ENCODE data around the gene N4BP2L2. TPM values are rescaled to one million over a fixed set of nuclear protein-coding genes. Genes with fewer than 3 reads are reported as not detected.

N4BP2L2 gene
- total RNA-seq, 5 donors from 2014 or later (not counting 1 experiment from before 2014, with no cell fraction given): 200 to 241 (median 216) TPM

DNA sequence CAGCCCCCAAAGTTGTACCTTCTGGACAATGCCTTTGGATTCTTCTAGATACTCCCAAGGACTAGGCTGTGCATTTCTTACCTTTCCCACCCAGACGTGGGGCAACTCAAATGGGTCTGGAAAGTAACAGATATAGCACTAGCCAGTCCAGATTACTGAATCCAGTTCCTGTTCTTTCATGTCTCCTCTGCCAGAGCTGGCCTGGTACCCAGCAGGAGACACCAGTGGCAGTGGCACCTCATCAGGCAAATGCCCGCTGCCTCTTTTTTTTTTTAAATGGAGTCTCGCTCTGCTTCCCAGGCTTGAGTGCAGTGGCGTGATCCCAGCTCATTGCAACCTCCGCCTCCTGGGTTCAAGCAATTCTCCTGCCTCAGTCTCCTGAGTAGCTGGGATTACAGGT is 43.2 kb downstream of the N4BP2L2 start:
- POLR2A ChIA-PET: interaction anchor here in 1 of 2 donors (1.0 kb wide), 1 partner anchor 45 kb away, joined by 3 read pairs; no protein-coding TSS in a partner anchor
- H3K4me1 Mint-ChIP-seq: peaks cover 12 to 26% (median 24%) of the 10 kb centered on the region in 3 donors
- ATAC-seq (replicated peaks in 1 of 4): no peak

DNA sequence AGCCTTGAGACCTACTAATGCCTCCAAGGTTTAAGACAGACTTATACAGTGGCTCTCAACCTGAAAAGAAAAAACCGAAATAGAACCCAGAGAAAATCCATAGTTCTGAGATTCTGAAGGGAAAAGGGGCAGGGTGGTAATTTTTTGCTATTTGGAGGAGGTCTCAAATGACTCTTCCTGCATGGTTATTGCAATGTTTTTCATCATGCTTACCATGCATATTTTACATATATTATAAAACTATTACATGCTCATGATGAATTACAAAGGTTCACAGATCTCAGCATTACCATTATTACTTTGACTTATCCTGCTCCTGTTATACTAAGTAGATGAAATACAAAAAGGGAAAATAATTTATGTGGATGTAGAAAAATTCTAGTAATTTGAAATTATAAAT is 47.6 kb downstream of the N4BP2L2 start:
- CTCF ChIA-PET: interaction anchor here in 1 of 2 donors (0.7 kb wide), 1 partner anchor 1236 kb away, joined by 5 read pairs; no protein-coding TSS in a partner anchor

More for the DNA sequence above, 43.2 kb downstream of the N4BP2L2 start:
- Mint-ChIP-seq H3K4me3 (no peak overlapping the region), H3K27me3 (no peaks in the 10 kb centered on the region), H3K27ac (no peak overlapping the region), H3K36me3 (no peaks in the 10 kb centered on the region), H3K9me3 (peaks cover 0 to 4% (median 0%) of the 10 kb centered on the region in 3 donors)
- no peak overlapping the region for H3K4me3 ChIP-seq (ENCODE audit: control insufficient read depth in 1 of 2, extremely low read depth in 1 of 2, low read length in 1 of 2)
- CTCF ChIA-PET: no interaction called here
- no peaks in the 10 kb centered on the region for H3K9me3 ChIP-seq
- DNase-seq: no peak
- H3K36me3 ChIP-seq (ENCODE audit: control insufficient read depth in 2 of 2, extremely low read depth in 1 of 2, insufficient read depth in 1 of 2, low read length in 1 of 2): no peaks in the 10 kb centered on the region
- H3K4me1 ChIP-seq (ENCODE audit: control insufficient read depth in 1 of 2, extremely low read depth in 1 of 2, insufficient read depth in 2 of 2, low read length in 2 of 2): no peaks in the 10 kb centered on the region
- H3K27me3 ChIP-seq (replicated peaks in 1 of 2; ENCODE audit: control insufficient read depth in 2 of 2, extremely low read depth in 1 of 2, insufficient read depth in 2 of 2, low read length in 1 of 2): no peaks in the 10 kb centered on the region
- no peak overlapping the region for H3K27ac ChIP-seq (ENCODE audit: low read length)
- WGBS (ENCODE audit: insufficient coverage): 87% methylated on average over 3 of the region's 5 CpGs

DNA sequence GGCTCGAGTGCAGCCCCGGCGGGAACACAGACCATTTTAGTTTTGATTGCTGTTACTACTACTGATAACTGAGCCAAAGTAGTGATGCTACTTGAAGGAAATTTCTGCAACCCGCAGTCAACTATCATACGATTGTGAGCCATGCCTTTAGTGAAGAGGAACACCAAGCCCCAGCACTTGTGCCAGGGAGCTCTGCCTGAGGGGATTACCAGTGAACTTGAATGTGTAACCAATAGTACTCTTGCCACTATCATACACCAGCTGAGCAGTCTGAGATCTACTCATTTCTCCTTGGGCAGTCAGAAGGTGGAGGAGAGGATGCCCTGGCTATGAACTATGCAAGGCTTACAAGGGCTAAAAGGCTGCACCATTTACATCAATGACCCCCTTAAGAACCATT is 61.7 kb downstream of the N4BP2L2 start:
- H3K36me3 ChIP-seq (ENCODE audit: control insufficient read depth in 2 of 2, extremely low read depth in 1 of 2, insufficient read depth in 1 of 2, low read length in 1 of 2): no peaks in the 10 kb centered on the region
- 90% methylated on average over 4 of the region's 5 CpGs for whole genome bisulfite sequencing (ENCODE audit: insufficient coverage)
- POLR2A ChIA-PET: no interaction called here

More for the DNA sequence above, 47.6 kb downstream of the N4BP2L2 start:
- no peaks in the 10 kb centered on the region for H3K4me1 ChIP-seq (ENCODE audit: control insufficient read depth in 1 of 2, extremely low read depth in 1 of 2, insufficient read depth in 2 of 2, low read length in 2 of 2)
- H3K27ac ChIP-seq (ENCODE audit: low read length): no peak overlapping the region
- no peak for ATAC-seq (replicated peaks in 1 of 4)
- H3K27ac Mint-ChIP-seq: no peak overlapping the region
- no CpG with 5 or more reads among the region's 1 CpG for WGBS (ENCODE audit: insufficient coverage)
- no peak overlapping the region for H3K4me3 ChIP-seq (ENCODE audit: control insufficient read depth in 1 of 2, extremely low read depth in 1 of 2, low read length in 1 of 2)
- no peaks in the 10 kb centered on the region for H3K27me3 ChIP-seq (replicated peaks in 1 of 2; ENCODE audit: control insufficient read depth in 2 of 2, extremely low read depth in 1 of 2, insufficient read depth in 2 of 2, low read length in 1 of 2)
- no peaks in the 10 kb centered on the region for H3K27me3 Mint-ChIP-seq
- H3K4me3 Mint-ChIP-seq: no peak overlapping the region
- POLR2A ChIA-PET: no interaction called here
- no peak for DNase-seq
- no peaks in the 10 kb centered on the region for H3K36me3 Mint-ChIP-seq
- no peaks in the 10 kb centered on the region for H3K9me3 Mint-ChIP-seq
- no peaks in the 10 kb centered on the region for H3K36me3 ChIP-seq (ENCODE audit: control insufficient read depth in 2 of 2, extremely low read depth in 1 of 2, insufficient read depth in 1 of 2, low read length in 1 of 2)
- peaks cover 0 to 6% (median 5%) of the 10 kb centered on the region in 3 donors for H3K4me1 Mint-ChIP-seq
- no peaks in the 10 kb centered on the region for H3K9me3 ChIP-seq

DNA sequence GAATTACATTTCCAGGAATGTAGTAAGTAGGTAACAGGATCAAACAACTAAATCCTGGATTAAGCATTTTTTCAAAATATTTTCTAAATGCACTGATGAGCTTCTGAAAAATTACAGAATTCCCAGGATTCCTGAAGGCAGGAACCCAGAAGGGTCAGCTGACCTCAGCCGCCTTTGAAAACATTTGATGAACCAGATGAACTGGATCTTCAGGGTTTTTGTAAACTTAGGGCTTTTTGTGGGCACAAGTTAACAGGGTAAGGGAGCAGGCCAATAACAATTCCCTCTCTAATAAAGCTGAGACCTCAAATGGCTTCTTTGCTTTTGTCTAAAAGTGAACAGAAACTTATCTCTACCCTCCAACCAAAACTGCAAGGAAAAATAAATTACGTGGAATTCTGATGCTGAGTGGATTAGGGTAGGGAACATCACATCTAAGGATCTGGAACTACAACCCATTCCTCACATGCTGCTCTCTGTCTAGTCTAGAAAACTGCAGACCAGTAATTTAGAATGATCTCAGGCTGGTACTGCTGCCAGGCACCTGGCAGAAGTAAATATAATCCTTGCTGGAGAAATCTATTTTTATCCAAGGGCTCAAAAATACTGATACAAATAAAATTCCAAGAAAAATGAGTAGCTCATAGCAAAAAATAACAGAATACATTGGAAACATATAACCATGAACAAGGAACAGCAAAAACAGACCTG is 62.4 kb downstream of the N4BP2L2 start:
- ChIA-PET CTCF (no interaction called here), POLR2A (no interaction called here)
- no CpG with 5 or more reads among the region's 2 CpGs for WGBS (ENCODE audit: insufficient coverage)
- no peak overlapping the region for H3K4me3 Mint-ChIP-seq
- Histone ChIP-seq H3K9me3 (no peaks in the 10 kb centered on the region), H3K27ac (ENCODE audit: low read length) (no peak overlapping the region), H3K27me3 (replicated peaks in 1 of 2; ENCODE audit: control insufficient read depth in 2 of 2, extremely low read depth in 1 of 2, insufficient read depth in 2 of 2, low read length in 1 of 2) (no peaks in the 10 kb centered on the region), H3K4me1 (ENCODE audit: control insufficient read depth in 1 of 2, extremely low read depth in 1 of 2, insufficient read depth in 2 of 2, low read length in 2 of 2) (no peaks in the 10 kb centered on the region), H3K4me3 (ENCODE audit: control insufficient read depth in 1 of 2, extremely low read depth in 1 of 2, low read length in 1 of 2) (no peak overlapping the region), H3K36me3 (ENCODE audit: control insufficient read depth in 2 of 2, extremely low read depth in 1 of 2, insufficient read depth in 1 of 2, low read length in 1 of 2) (no peaks in the 10 kb centered on the region)
- no peak overlapping the region for H3K27ac Mint-ChIP-seq
- peaks cover 0 to 3% (median 0%) of the 10 kb centered on the region in 3 donors for H3K4me1 Mint-ChIP-seq
- peaks cover 30% of the 10 kb centered on the region for H3K36me3 Mint-ChIP-seq
- no peaks in the 10 kb centered on the region for H3K27me3 Mint-ChIP-seq
- ATAC-seq (replicated peaks in 1 of 4): no peak
- no peaks in the 10 kb centered on the region for H3K9me3 Mint-ChIP-seq
- no peak for DNase-seq

More for the DNA sequence above, 61.7 kb downstream of the N4BP2L2 start:
- ATAC-seq (replicated peaks in 1 of 4) (no peak), DNase-seq (no peak)
- H3K27ac ChIP-seq (ENCODE audit: low read length): no peak overlapping the region
- H3K4me3 Mint-ChIP-seq: no peak overlapping the region
- H3K27me3 Mint-ChIP-seq: no peaks in the 10 kb centered on the region
- H3K4me1 ChIP-seq (ENCODE audit: control insufficient read depth in 1 of 2, extremely low read depth in 1 of 2, insufficient read depth in 2 of 2, low read length in 2 of 2): no peaks in the 10 kb centered on the region
- no peaks in the 10 kb centered on the region for H3K9me3 ChIP-seq
- H3K4me1 Mint-ChIP-seq: peaks cover 0 to under 1% (median 0%) of the 10 kb centered on the region in 3 donors
- no peak overlapping the region for H3K27ac Mint-ChIP-seq
- no peaks in the 10 kb centered on the region for H3K27me3 ChIP-seq (replicated peaks in 1 of 2; ENCODE audit: control insufficient read depth in 2 of 2, extremely low read depth in 1 of 2, insufficient read depth in 2 of 2, low read length in 1 of 2)
- H3K9me3 Mint-ChIP-seq: no peaks in the 10 kb centered on the region
- peaks cover 30% of the 10 kb centered on the region for H3K36me3 Mint-ChIP-seq
- no peak overlapping the region for H3K4me3 ChIP-seq (ENCODE audit: control insufficient read depth in 1 of 2, extremely low read depth in 1 of 2, low read length in 1 of 2)
- CTCF ChIA-PET: no interaction called here

DNA sequence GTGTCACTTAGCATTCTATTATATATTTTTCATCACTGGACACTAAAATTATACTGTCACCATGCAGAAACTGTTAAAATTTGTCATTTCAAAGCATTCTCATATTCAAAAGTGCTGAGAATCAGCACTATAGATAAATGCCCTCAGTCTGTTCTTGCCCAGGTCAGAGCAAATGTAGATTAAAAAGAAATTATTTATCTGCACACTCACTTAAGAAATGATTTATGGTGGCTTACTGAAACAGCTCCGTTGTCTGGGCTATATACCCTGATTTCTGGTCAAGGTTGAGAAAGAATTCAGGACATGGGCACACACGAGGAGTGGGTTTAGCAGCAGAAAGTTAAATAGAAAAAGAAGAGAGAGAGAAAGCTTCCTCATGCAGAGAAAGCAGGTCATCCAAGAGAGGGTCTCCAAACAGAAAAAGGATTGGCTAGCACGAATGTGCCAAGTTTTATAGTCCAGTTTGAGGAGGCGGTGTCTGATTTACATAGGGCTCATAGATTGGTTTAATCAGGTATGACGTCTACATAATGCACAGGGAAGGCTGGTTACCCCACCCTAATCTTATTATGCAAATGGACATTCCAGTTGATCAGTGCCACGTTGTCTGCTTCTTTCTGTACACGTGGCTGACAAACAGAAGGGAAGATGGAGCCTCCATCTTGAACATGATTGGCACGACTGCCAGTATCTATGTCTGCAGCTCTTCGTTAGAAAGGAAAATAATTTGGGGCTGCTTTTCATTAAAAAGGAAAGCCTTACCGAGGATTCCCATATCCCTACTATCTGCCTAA is 63.4 kb downstream of the N4BP2L2 start:
- ChIA-PET CTCF (no interaction called here), POLR2A (interaction anchor here in 1 of 2 donors (0.5 kb wide), 1 partner anchor 44 kb away, joined by 3 read pairs; no protein-coding TSS in a partner anchor)
- H3K4me1 Mint-ChIP-seq: peaks cover 0 to 3% (median 0%) of the 10 kb centered on the region in 3 donors
- H3K4me1 ChIP-seq (ENCODE audit: control insufficient read depth in 1 of 2, extremely low read depth in 1 of 2, insufficient read depth in 2 of 2, low read length in 2 of 2): no peaks in the 10 kb centered on the region
- H3K27me3 ChIP-seq (replicated peaks in 1 of 2; ENCODE audit: control insufficient read depth in 2 of 2, extremely low read depth in 1 of 2, insufficient read depth in 2 of 2, low read length in 1 of 2): no peaks in the 10 kb centered on the region
- H3K36me3 Mint-ChIP-seq: peaks cover 30% of the 10 kb centered on the region
- 88% methylated on average over 5 of the region's 10 CpGs for whole genome bisulfite sequencing (ENCODE audit: insufficient coverage)
- H3K4me3 Mint-ChIP-seq: no peak overlapping the region
- H3K27ac Mint-ChIP-seq: no peak overlapping the region
- H3K27ac ChIP-seq (ENCODE audit: low read length): no peak overlapping the region
- no peaks in the 10 kb centered on the region for H3K9me3 Mint-ChIP-seq
- peaks cover 0 to 3% of the 10 kb centered on the region in 2 donors for H3K36me3 ChIP-seq (ENCODE audit: control insufficient read depth in 2 of 2, extremely low read depth in 1 of 2, insufficient read depth in 1 of 2, low read length in 1 of 2)
- no peak for ATAC-seq (replicated peaks in 1 of 4)
- H3K27me3 Mint-ChIP-seq: no peaks in the 10 kb centered on the region
- H3K4me3 ChIP-seq (ENCODE audit: control insufficient read depth in 1 of 2, extremely low read depth in 1 of 2, low read length in 1 of 2): no peak overlapping the region
- no peak for DNase-seq
- no peaks in the 10 kb centered on the region for H3K9me3 ChIP-seq

DNA sequence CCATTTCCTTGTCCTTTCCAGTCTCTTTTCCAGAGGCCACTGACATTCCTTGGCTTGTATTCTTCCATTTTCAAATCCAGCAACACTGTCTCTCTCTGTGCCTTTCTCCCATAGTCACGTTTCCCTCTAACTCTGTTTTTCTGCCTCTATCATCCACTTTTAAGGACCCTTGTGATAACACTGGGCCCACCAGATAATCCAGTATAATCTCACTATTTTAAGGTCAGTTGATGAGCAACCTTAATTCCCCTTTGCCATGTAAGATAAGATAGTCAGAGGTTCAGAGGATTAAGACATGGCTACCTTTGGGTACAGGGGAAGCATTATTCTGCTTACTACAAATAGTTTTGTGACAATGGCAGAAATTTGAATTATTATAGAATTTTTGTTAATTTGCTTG is 64.9 kb downstream of the N4BP2L2 start:
- no peak for ATAC-seq (replicated peaks in 1 of 4)
- DNase-seq: no peak
- CTCF ChIA-PET: no interaction called here
- Histone ChIP-seq H3K27ac (ENCODE audit: low read length) (no peak overlapping the region), H3K4me3 (ENCODE audit: control insufficient read depth in 1 of 2, extremely low read depth in 1 of 2, low read length in 1 of 2) (no peak overlapping the region), H3K4me1 (ENCODE audit: control insufficient read depth in 1 of 2, extremely low read depth in 1 of 2, insufficient read depth in 2 of 2, low read length in 2 of 2) (no peaks in the 10 kb centered on the region), H3K36me3 (ENCODE audit: control insufficient read depth in 2 of 2, extremely low read depth in 1 of 2, insufficient read depth in 1 of 2, low read length in 1 of 2) (peaks cover 3% of the 10 kb centered on the region in 2 donors), H3K9me3 (no peaks in the 10 kb centered on the region), H3K27me3 (replicated peaks in 1 of 2; ENCODE audit: control insufficient read depth in 2 of 2, extremely low read depth in 1 of 2, insufficient read depth in 2 of 2, low read length in 1 of 2) (no peaks in the 10 kb centered on the region)
- no peaks in the 10 kb centered on the region for H3K27me3 Mint-ChIP-seq
- POLR2A ChIA-PET: no interaction called here
- no peak overlapping the region for H3K4me3 Mint-ChIP-seq
- no peak overlapping the region for H3K27ac Mint-ChIP-seq
- peaks cover 32% of the 10 kb centered on the region for H3K36me3 Mint-ChIP-seq
- no peaks in the 10 kb centered on the region for H3K9me3 Mint-ChIP-seq
- H3K4me1 Mint-ChIP-seq: peaks cover 0 to 3% (median 0%) of the 10 kb centered on the region in 3 donors
- WGBS (ENCODE audit: insufficient coverage): 80% methylated on average over 1 of the region's 1 CpG
